Prostate gland (tissue), 2 donors: ENCODE results near the gene CARD16. TPM values are rescaled to one million over a fixed set of nuclear protein-coding genes. Genes with fewer than 3 reads are reported as not detected.
"Not testable (repeated sequence)": the region's sequence is repeated elsewhere in the genome, so short reads cannot be mapped to it uniquely, and the experiment has no call there.

Source experiments
- DNase-seq: peaks from one replicate; pipeline ENCODE4 v3.0.0-alpha.2; 2019; ENCODE audit warnings: low spot score
- H3K27ac ChIP-seq, 2 donors: fragments of 200-600 bp; sonication (generic); 2 replicates each; pipeline ENCODE4 v1.5.1; 2017 to 2019
- H3K27me3 ChIP-seq: fragments of 200-600 bp; sonication (generic); replicated peaks from 2 replicates; pipeline ENCODE4 v1.5.1; 2019; ENCODE audit not compliant: insufficient read depth
- H3K36me3 ChIP-seq, 2 donors: fragments of 200-600 bp; sonication (generic); 1 replicate in 1 of 2; 2 replicates in 1 of 2; pipeline versions ENCODE4 v1.5.1 to v1.8.1; 2017 to 2019
- H3K4me1 ChIP-seq: fragments of 200-600 bp; sonication (generic); replicated peaks from 2 replicates; pipeline ENCODE4 v1.5.1; 2019
- H3K4me3 ChIP-seq, 2 donors: fragments of 200-600 bp; sonication (generic); 2 replicates each; pipeline ENCODE4 v1.5.1; 2017 to 2019
- H3K9me3 ChIP-seq: fragments of 200-600 bp; sonication (generic); 2 replicates; pipeline ENCODE4 v1.5.1; 2017
- POLR2A ChIP-seq: fragments of 450-650 bp; IDR thresholded peaks from one replicate; pipeline ENCODE4 v1.6.1; 2016; ENCODE audit warnings: antibody characterized with exemption, mild to moderate bottlenecking
- POLR2AphosphoS5 ChIP-seq: sonication (generic); formaldehyde crosslinking; IDR thresholded peaks from one replicate; pipeline ENCODE4 v1.6.1; 2017; ENCODE audit warnings: antibody characterized with exemption
- whole genome bisulfite sequencing: methylation state at CpG from one replicate; pipeline ENCODE4 v1.1.5; 2018; 5-methylcytosine and 5-hydroxymethylcytosine counted together
- intact Hi-C: fragments of 100-400 bp; cut with DNase I; formaldehyde crosslinking; loops from one replicate; pipeline ENCODE4 v1.14.2; 2022
- total RNA-seq, 2 donors: library from RNA; depleted of rRNA; stranded (reverse); fragments of >200 nt; gene quantifications; one replicate each; pipeline ENCODE4 v1.1.0, GENCODE V29; 2016
- TF ChIP-seq, protein P1 (sequence below), 4 experiments: fragments of 200-600 bp in 2 of 4; fragments of 450-650 bp in 2 of 4; sonication (generic) in 2 of 4; IDR thresholded peaks; 1 replicate in 3 of 4; 2 replicates in 1 of 4; pipeline ENCODE4 v1.5.1; 2016 to 2019; ENCODE audit warnings: antibody characterized with exemption in 4 of 4, mild to moderate bottlenecking in 2 of 4, moderate library complexity in 2 of 4

CARD16 gene
- total RNA-seq = 1 to 10 TPM; 6.7 to 7.9 TPM

DNA sequence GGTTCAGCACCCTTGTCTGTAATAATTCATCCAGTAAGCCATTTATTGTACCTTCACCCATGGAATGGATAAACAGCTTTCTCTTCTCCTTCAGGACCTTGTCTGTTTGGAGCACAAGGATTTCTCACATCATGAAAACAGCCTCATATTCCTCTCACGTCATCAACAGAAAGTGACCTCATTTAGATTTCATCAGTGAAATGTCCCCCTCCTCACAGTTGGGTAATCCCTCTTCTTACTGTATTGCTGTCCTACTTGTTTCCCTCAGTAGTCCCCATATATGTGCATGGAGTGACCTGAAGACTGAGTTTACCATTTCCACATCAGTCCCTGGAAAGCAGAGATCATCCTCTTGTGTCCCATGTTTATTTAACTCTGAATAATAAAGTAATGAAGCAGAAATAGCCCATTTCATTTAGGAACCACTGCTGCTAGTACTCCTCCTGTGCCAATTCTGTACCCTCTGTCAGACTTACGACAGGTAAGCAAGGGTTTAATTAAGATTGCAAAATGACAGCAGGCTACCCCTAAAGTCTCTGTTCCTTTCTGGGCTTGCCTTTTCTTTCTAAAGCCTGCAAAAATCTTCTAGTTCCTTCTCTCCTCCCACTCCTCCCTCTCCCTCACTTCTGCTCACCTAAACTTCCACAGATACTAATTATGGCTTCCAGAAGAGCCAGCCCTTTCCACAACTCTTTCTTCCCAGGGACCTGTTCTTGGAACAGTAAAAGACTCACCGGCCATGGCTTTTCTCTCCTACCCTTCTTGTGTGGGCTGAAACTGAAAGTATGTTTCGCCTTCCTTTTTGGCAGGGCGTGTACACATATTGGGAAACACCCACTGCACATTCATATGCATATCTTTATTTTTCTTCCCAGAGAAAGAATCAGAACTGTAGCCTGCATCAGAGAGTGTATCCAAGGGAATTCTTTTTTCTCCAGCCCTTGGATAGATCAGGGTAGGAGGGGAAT is at the start of gene CARD16:
Gene CARD16 (minus strand): TSS at position 779 of the 968 bp plus-strand sequence. CDS start 38 bp downstream, at position 741.
- Histone ChIP-seq H3K27ac (peak within 1 kb of the TSS; percentile 16 to 58), H3K4me3 (peak within 1 kb of the TSS; percentile 7 to 15)
- intact Hi-C loops, DNase-seq, H3K4me1 ChIP-seq, H3K27me3 ChIP-seq, H3K36me3 ChIP-seq, H3K9me3 ChIP-seq: not testable (repeated sequence)
- 48% methylated on average over 5 of the region's 5 CpGs for WGBS
- peak; percentile 35 for TF ChIP-seq POLR2AphosphoS5
- TF ChIP-seq POLR2A = peak; percentile 17

DNA sequence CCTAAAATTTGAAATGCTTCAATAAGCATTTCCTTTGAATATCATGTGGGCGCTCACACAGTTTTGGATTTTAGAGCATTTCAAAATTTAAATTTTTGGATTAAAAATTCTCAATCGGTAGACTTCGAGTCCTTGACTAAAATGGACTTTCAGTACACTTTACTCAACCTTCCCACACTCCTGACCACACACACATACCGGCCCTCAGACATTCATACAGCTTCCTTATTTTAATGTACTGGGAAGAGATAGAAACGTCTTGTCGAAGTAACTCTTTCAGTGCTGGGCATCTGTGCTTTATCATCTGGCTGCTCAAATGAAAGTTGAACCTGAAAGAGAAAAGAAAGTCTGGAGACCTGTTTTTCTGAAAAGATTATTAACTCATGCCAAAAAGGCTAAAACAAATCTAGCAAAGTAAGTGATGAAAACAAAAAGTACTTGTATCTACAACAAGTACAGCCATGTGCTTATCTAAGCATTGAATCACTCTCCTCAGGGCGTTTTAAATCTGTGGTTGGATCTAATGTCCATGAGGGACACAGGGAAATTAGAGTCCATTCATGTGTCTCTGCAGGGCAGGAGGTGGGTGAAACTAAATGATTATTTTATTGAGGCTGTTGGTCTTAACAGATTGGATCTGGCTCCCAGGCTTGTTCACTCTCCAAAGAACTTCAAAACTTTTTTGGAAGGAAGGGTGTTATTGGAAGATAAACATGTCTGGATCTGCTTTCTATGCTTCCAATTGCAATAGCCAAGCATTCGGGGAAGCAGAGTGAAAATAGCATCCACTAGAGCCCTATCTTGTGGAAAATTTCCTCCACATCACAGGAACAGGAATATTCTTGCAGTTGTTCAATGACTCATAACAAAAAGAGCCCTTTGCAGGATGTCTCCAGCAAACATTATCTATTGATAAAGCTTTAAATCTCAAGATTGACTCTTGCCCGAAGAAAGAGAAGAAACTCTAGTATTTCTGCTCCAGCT is 47.4 kb upstream of the CARD16 start:
- Histone ChIP-seq H3K9me3 (no peaks in the 10 kb centered on the region), H3K4me3 (no peak overlapping the region), H3K27me3 (no peaks in the 10 kb centered on the region), H3K36me3 (no peaks in the 10 kb centered on the region), H3K27ac (no peak overlapping the region), H3K4me1 (no peaks in the 10 kb centered on the region)
- peak; percentile 26 for DNase-seq
- TF ChIP-seq, protein P1, sequence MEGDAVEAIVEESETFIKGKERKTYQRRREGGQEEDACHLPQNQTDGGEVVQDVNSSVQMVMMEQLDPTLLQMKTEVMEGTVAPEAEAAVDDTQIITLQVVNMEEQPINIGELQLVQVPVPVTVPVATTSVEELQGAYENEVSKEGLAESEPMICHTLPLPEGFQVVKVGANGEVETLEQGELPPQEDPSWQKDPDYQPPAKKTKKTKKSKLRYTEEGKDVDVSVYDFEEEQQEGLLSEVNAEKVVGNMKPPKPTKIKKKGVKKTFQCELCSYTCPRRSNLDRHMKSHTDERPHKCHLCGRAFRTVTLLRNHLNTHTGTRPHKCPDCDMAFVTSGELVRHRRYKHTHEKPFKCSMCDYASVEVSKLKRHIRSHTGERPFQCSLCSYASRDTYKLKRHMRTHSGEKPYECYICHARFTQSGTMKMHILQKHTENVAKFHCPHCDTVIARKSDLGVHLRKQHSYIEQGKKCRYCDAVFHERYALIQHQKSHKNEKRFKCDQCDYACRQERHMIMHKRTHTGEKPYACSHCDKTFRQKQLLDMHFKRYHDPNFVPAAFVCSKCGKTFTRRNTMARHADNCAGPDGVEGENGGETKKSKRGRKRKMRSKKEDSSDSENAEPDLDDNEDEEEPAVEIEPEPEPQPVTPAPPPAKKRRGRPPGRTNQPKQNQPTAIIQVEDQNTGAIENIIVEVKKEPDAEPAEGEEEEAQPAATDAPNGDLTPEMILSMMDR (IDR thresholded peaks at IDR 0.05) = no peak
- no peak for TF ChIP-seq POLR2A
- TF ChIP-seq POLR2AphosphoS5 = no peak
- intact Hi-C loops = no loop called here
- WGBS = 28% methylated on average over 9 of the region's 9 CpGs

DNA sequence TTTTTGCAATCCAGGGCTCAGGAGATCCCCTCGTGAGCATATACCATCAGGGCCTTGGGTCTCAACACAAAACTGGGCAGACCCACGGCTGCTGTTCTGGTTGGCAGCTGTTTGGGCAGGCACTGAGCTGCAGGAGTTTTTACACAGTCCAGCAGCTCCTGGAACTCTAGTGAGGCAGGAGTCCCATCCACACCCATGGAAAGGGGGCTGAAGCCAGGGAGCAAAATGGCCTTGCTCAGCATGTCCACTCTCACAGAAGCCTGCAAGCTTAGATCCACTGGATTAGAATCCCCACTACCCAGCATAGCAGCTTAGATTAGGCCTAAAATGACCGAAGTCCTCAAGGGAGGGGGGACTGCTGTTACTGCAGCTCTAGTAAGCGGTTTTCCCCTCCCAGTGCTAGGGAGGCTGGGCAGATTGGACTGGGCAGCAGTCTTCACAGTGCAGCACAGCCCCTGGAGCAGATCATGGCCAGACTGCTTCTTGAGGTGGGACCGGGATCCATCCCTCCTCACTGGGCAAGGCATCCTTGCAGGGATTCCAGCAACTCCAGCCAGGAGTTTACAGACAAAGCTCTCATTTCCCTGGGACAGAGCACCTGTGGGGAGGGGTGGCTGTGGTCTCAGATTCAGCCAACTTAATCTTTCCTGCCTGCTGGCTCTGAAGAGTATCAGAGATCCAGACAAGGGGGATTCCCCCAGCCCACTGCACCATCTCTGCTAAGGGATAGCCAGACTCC is 36.4 kb upstream of the CARD16 start:
- no peaks in the 10 kb centered on the region for H3K9me3 ChIP-seq
- no peaks in the 10 kb centered on the region for H3K27me3 ChIP-seq
- intact Hi-C loops = no loop called here
- no peak overlapping the region for H3K27ac ChIP-seq
- no peak for DNase-seq
- H3K4me3 ChIP-seq = no peak overlapping the region
- no peaks in the 10 kb centered on the region for H3K36me3 ChIP-seq
- H3K4me1 ChIP-seq = no peaks in the 10 kb centered on the region
- TF ChIP-seq POLR2A = no peak
- TF ChIP-seq, protein P1 (IDR thresholded peaks at IDR 0.05) = no peak
- TF ChIP-seq POLR2AphosphoS5 = no peak
- 91% methylated on average over 5 of the region's 5 CpGs for WGBS

DNA sequence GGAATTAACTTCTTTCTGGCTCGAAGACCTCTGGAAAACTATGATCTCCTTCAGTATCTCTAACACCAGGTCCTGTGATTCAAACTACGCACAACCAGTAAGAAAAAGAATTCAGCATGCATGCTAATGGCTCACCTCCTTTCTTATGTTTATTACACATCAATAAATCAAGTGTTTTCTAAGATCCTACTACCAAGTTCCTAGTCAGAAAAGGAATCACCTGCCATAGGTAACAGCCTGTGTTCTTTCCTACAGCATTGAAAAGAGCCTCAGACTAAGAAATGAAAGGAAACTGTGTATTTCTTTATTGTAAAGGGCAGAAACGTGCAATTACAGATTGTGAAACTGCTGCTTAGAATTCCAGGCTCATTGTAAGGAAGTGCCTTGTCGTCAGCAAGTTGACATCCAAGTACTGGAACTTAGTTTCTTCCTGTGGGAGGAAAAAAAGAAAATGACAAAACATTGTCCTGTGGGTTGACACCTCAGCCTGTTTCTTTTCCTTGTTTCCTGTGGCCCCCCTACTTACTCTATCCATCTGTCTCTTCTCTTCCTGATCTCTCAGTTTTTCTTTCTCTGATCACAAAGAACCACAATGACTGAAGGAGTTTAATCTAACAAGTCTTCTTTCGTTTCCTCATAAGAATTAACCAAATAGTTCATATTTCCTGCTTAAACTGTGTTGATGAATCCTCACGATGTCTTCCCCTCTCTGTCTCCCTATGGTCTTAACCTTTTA is 35.2 kb upstream of the CARD16 start:
- WGBS = 53% methylated on average over 6 of the region's 6 CpGs

DNA sequence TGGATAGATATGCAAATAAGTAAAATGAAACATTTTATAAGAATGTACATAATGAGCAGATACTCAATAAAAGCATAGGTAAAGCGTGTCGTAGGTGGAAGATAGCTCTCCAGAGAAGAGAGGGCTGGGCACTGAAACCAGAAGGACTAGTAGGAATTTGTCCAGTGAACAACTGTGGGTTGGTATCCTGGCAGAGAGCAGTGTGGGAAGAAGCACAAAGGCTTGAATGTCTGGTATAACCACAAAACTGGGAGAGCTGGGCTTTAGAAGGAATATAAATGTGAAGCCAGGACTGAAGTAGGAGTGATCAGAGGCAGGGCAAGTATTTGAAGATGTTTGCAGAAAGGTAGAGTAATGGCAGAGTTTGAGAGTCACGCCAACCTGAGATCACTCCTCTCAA is 33.1 kb upstream of the CARD16 start:
- TF ChIP-seq POLR2A (no peak), POLR2AphosphoS5 (no peak)
- TF ChIP-seq, protein P1 (IDR thresholded peaks at IDR 0.05) = no peak
- intact Hi-C loops = no loop called here
- no peak overlapping the region for H3K27ac ChIP-seq

More for the DNA sequence above, 35.2 kb upstream of the CARD16 start:
- H3K4me3 ChIP-seq, DNase-seq, intact Hi-C loops, H3K27me3 ChIP-seq, H3K27ac ChIP-seq, H3K9me3 ChIP-seq, H3K4me1 ChIP-seq, H3K36me3 ChIP-seq: not testable (repeated sequence)

DNA sequence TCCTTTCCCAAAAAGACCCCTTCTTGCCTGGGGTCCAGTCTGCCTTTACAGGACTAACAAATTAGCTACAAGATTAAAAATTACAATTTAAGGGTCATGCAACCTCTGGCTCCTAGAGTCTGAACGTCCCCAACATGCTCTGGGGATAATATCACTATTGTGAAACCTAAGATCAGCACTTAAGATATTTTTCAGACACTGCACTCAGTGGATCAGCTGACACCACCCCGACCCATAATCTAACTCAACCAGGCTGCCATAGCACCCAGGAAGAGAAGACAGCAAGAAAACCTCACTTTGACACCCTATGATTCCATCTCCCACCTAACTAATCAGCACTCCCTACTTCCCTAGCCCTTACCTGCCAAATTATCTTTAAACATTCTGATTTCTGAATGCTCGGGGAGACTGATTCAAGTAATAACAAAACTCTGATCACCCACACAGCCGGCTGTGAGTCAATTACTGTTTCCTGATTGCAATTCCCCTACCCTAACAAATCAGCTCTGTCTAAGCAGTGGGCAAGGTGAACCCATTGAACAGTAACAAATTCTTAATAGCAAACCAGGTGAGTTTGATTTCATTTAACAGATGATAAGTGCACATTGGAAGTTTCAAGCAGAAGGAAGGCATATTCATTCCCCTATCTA is 32.1 kb upstream of the CARD16 start:
- H3K27ac ChIP-seq, H3K9me3 ChIP-seq, H3K4me3 ChIP-seq, H3K36me3 ChIP-seq, DNase-seq, intact Hi-C loops, H3K27me3 ChIP-seq, H3K4me1 ChIP-seq: not testable (repeated sequence)
- 79% methylated on average over 4 of the region's 4 CpGs for WGBS

More for the DNA sequence above, 33.1 kb upstream of the CARD16 start:
- H3K36me3 ChIP-seq = no peaks in the 10 kb centered on the region
- no peaks in the 10 kb centered on the region for H3K9me3 ChIP-seq
- WGBS = 77% methylated on average over 3 of the region's 3 CpGs
- no peak overlapping the region for H3K4me3 ChIP-seq
- no peaks in the 10 kb centered on the region for H3K27me3 ChIP-seq
- no peak for DNase-seq
- no peaks in the 10 kb centered on the region for H3K4me1 ChIP-seq
